Amygdala (tissue), 56 donors: ENCODE measurements around the gene HELB.
"Not testable (repeated sequence)": the region's sequence is repeated elsewhere in the genome, so short reads cannot be mapped to it uniquely, and the experiment has no call there.

Experiments used
- DNase-seq, 56 donors: peaks; one replicate each; lab custom pipeline; 2025; lab: John Stamatoyannopoulos, UW

The HELB gene

DNA sequence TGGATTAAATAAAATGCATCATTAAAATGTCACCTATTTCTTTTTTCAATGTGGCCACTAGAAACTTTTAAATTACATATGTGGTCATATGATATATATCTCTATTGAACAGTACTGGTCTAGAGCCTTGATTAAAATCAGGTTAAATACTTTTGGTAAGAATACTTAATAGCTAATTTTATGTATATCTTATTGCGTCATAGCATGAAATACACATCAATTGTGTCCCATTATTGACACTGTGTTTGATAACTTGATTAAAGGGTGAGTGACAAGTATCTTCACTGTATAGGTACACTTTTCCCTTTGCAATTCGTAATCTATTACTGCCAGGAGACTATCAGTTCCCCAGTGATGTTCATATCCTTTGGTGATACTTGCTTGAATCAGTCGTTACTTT is 4.4 kb upstream of the HELB start:
- no peak for DNase-seq

GRCh38 chr12:66302827-66303169 is 505 bp downstream of the HELB start:
- DNase-seq: no peak

DNA sequence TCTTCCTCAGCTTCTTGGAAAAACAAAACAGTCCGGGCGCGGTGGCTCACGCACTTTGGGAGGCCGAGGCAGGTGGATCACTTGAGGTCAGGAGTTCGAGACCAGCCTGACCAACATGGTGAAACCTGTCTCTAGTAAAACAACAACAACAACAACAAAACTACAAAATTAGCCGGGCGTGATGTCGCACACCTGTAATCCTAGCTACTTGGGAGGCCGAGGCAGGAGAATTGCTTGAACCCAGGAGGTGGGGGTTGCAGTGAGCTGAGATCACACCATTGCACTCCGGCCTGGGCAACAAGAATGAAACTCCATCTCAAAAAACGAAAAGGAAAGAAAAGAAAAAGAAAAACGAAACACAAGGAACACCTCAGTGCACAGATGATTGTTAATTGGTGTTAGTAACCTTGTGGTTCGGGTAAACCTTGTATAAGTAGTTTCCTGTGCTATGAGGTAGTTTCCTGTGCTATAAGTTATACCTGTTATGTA is 1.1 kb downstream of the HELB start:
- not testable (repeated sequence) for DNase-seq

DNA sequence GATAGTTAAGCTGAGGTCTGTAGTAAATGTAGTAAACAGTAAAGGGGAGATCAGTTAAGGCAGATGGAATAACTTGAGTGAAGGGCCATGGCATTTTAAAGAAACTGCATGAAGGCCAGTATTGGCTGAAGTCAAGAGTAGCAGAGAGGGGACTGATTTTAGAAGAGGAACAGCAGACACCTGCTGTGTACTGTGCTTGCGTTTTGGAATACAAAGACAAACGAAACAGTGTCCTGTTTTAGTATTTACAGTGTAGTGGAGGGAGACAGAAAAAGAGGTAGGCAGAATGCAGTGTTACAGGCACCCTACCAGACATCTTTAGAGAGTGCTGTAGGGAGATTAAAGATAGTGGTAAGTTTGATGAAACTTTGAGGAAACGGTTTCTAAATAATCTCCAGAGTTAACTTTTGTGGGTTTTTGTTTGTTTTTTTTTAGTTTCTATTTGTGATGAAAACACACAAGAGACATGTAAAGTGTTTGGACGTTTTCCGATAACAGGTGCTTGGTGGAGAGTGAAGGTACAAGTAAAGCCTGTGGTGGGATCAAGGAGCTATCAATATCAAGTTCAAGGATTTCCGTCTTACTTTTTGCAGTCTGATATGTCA is 2.1 kb downstream of the HELB start:
- no peak for DNase-seq

DNA sequence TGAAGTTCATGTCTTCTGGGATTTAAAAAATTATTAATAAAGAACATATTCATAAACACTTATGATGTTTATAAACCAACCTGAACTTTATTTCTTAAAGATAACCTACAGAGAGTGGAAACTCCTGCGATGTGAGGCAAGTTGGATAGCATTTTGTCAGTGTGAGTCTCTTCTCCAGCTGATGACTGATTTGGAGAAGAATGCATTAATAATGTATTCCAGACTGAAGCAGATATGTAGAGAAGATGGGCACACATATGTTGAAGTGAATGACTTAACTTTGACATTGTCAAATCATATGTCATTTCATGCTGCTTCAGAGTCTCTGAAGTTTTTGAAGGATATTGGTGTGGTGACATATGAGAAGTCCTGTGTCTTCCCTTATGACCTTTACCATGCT is 7.3 kb downstream of the HELB start:
- DNase-seq: no peak

DNA sequence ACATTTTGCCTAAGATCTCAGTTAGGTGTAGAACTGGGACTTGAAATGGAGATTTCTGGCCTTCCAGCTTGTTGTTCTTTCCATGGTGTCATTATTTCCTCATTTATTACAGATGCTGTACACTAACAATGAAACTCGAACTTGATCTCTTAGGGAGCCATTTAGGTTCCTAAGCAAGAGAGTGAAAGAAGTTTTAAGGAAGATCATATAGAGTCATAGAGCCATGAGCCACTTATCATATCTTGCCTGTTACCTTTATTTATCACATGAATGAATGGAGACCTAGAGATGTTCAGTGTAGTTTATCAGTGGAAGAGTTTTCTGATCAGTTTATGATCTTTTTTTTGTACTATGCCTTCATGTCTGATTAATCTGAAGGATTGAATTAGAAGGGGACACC is 9.9 kb downstream of the HELB start:
- no peak for DNase-seq

DNA sequence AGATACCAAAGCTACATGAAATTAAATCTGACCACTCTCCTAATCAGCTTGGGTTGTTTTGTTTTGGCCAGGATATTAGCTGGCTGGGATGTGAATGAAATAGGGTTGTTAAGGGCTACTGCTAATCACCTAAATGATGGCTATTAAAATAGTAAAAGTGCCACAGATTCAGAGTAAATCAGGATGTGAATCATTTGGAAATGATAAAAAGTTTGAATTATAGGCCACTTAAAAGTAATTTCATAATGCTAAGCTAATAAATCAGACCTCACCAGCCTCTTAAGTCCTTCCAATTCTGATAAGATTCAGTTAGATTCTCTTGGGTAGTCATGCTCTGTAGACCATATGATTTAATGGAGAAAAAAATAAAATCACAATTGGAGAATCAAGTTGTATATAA is 12.0 kb downstream of the HELB start:
- no peak for DNase-seq

- no peak for DNase-seq
Measured at GRCh38 chr12:66319266-66319954, 17.1 kb downstream of the HELB start.

DNA sequence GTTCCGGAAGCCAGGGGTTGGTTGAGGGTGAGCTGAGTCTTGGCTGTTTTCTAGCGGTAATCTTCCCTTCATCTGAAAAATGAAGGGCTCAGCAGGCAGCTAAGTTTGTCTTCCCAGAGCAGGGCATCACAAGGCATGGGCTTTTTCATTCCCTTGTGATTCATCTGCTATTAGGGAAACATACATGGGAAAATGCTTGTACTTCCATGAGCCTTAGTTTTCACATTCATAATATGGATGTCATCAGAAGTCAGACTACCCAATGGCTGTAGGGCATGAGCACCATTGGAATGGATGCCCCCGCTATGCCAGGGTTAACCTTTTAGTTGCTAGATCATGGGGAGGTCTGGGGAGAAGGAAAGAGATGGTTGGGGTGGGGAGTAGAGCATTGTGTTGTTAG is 18.7 kb downstream of the HELB start:
- no peak for DNase-seq

DNA sequence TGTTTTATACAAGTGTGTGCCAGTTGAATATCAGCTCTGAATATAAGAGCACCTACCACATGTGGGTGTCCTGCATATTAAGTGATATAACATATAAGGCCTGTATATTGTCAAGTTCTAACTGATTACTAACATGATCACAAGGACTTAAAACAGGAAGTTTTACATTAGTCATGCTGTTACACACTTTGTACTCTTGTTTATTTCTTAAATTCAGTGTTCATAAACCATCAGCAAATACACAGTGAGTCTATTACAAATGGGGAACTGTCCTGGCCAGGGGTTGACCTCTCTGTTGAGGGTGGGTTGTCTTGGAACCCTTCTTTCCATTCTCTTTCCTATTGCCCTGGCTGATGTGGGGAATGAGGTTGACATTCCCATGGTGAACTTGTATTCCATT is 19.1 kb downstream of the HELB start:
- no peak for DNase-seq

GRCh38 chr12:66323017-66323416 is 20.7 kb downstream of the HELB start:
- no peak for DNase-seq

DNA sequence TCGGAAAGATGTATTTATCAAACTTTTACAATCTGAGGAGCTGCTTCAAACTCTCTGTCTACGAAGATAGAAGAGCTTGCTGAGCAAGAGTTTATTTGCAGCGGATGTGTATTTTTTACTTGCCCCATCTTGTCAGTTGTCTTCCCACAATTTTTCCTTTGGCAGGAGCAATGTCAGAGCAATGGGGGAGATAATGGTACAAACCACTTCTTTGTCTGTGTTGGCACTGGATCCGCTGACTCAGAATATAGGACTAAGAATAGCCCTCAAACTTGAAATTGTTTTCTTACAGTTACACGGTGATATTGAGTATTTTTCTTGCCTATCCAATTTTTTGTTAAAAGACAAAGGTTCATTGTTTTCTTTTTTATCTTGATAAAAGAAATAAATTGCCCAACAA is 27.6 kb downstream of the HELB start:
- DNase-seq: no peak

GRCh38 chr12:66331016-66331415 is 28.7 kb downstream of the HELB start:
- no peak for DNase-seq

GRCh38 chr12:66331814-66332213 is 29.5 kb downstream of the HELB start:
- no peak for DNase-seq

- DNase-seq: no peak
Measured at GRCh38 chr12:66335746-66336145, 33.5 kb downstream of the HELB start.

- DNase-seq: no peak
Measured at GRCh38 chr12:66337381-66338010, 35.2 kb downstream of the HELB start.

- DNase-seq: no peak
Measured at GRCh38 chr12:66340131-66340530, 37.8 kb downstream of the HELB start.

- no peak for DNase-seq
Measured at GRCh38 chr12:66341126-66341525, 38.8 kb downstream of the HELB start.

DNA sequence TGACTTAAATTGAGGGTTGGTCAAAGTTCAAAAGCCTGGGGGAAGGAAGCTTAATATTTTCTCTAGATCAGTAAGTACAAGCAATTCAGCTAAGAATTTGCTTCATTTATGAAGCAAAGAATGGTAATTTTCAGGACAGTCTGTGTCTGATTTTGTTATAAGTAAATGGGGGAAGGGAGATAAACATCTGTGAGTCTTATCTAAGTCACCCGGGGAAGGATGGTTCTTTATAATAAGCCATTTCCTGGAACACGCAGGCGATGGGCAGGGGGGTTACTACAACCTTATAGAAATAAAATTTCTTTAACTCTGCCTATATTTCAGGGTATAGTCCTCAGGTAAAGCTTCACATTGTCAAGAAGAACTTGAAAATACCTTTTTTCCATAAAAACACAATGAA is 42.9 kb downstream of the HELB start:
- DNase-seq: no peak

- DNase-seq: no peak
Measured at GRCh38 chr12:66345956-66346355, 43.7 kb downstream of the HELB start.

- no peak for DNase-seq
Measured at GRCh38 chr12:66351301-66351700, 49.0 kb downstream of the HELB start.

- DNase-seq: peak in 14 of 56 donors; percentile 1 to 38 (median 6)
Measured at GRCh38 chr12:66352197-66352596, 49.9 kb downstream of the HELB start.
